Measurements from ENCODE around the gene GPR63.

DNA sequence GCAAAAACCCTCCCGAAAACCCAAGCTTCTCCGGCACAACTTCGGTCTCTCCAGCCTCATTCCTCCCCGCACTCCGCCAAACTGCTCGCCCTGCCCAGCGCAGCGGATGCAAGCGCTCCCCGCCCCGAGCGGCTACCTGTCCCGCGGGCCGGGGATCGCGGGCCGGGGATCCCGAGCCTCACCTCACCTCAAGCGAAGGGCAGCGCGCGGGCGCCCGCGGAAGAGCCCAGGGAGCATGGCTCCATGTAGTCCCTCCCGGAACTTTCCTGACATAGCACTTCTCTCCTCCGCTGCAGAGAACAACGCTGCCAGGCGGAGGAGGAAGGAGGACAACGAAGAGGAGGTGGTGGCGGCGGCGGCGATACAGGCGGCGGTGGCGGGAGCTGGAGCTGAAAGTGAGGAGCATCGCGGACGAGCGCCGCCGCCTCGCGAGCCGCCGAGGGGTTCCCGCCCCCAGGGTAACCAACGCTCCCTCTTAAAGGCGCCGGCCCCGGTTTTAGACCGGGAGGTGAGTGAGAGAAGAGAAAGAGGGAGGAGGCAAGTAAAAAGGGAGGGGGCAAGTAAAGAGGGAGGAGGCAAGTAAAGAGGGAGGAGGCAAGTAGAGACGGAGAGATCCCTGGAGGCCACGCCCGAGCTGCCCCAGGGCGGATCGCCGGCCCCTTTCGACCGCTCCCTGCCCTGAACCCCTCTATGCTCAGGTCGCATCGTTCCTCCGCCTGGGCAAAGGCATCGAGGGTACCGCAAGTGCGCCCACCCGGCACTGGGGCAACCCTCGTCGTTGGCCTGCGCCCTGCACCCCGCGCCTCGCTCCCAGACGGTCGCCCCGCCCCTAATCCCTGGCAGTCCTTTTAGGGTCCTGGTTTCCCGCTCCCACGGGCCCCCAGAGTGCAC is at the start of gene GPR63:
- TF ChIP-seq, protein P1, sequence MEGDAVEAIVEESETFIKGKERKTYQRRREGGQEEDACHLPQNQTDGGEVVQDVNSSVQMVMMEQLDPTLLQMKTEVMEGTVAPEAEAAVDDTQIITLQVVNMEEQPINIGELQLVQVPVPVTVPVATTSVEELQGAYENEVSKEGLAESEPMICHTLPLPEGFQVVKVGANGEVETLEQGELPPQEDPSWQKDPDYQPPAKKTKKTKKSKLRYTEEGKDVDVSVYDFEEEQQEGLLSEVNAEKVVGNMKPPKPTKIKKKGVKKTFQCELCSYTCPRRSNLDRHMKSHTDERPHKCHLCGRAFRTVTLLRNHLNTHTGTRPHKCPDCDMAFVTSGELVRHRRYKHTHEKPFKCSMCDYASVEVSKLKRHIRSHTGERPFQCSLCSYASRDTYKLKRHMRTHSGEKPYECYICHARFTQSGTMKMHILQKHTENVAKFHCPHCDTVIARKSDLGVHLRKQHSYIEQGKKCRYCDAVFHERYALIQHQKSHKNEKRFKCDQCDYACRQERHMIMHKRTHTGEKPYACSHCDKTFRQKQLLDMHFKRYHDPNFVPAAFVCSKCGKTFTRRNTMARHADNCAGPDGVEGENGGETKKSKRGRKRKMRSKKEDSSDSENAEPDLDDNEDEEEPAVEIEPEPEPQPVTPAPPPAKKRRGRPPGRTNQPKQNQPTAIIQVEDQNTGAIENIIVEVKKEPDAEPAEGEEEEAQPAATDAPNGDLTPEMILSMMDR (IDR thresholded peaks at IDR 0.05) = no peak
- TF ChIP-seq POLR2AphosphoS5 (IDR thresholded peaks at IDR 0.05; ENCODE audit: low read depth, low read length) (no peak), SIN3A (IDR thresholded peaks at IDR 0.05; ENCODE audit: borderline replicate concordance, insufficient read depth, low read depth, low read length) (no peak)
- TF ChIP-seq, protein P2, sequence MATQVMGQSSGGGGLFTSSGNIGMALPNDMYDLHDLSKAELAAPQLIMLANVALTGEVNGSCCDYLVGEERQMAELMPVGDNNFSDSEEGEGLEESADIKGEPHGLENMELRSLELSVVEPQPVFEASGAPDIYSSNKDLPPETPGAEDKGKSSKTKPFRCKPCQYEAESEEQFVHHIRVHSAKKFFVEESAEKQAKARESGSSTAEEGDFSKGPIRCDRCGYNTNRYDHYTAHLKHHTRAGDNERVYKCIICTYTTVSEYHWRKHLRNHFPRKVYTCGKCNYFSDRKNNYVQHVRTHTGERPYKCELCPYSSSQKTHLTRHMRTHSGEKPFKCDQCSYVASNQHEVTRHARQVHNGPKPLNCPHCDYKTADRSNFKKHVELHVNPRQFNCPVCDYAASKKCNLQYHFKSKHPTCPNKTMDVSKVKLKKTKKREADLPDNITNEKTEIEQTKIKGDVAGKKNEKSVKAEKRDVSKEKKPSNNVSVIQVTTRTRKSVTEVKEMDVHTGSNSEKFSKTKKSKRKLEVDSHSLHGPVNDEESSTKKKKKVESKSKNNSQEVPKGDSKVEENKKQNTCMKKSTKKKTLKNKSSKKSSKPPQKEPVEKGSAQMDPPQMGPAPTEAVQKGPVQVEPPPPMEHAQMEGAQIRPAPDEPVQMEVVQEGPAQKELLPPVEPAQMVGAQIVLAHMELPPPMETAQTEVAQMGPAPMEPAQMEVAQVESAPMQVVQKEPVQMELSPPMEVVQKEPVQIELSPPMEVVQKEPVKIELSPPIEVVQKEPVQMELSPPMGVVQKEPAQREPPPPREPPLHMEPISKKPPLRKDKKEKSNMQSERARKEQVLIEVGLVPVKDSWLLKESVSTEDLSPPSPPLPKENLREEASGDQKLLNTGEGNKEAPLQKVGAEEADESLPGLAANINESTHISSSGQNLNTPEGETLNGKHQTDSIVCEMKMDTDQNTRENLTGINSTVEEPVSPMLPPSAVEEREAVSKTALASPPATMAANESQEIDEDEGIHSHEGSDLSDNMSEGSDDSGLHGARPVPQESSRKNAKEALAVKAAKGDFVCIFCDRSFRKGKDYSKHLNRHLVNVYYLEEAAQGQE (IDR thresholded peaks at IDR 0.05; ENCODE audit: insufficient read depth in 1 of 2, low read depth in 2 of 2, low read length in 1 of 2) = no peak
